Loucy (cell line): ENCODE data around the gene ECT2.
A peak's percentile ranks its signal among the peaks of the same experiment; 100 is the strongest.

Source experiments
- H2AFZ ChIP-seq: fragments of 200-600 bp; sonication (generic); 2 replicates; pipeline ENCODE4 v1.6.0; 2016; ENCODE audit warnings: antibody characterized with exemption, mild to moderate bottlenecking, low read length, moderate library complexity
- H3F3A ChIP-seq: fragments of 200-600 bp; 2 replicates; pipeline ENCODE4 v1.6.0; 2016; ENCODE audit warnings: antibody characterized with exemption, low read depth, mild to moderate bottlenecking
- H3K27me3 ChIP-seq: fragments of 200-600 bp; sonication (generic); 2 replicates; pipeline ENCODE4 v1.6.1; 2014; ENCODE audit warnings: low read length, mild to moderate bottlenecking; ENCODE audit not compliant: insufficient read depth, poor library complexity, severe bottlenecking
- H3K36me3 ChIP-seq: fragments of 200-600 bp; sonication (generic); 2 replicates; pipeline ENCODE4 v1.6.1; 2016; ENCODE audit warnings: low read length; ENCODE audit not compliant: insufficient read depth
- H3K4me1 ChIP-seq: fragments of 200-600 bp; sonication (generic); 2 replicates; pipeline ENCODE4 v1.5.1; 2014; ENCODE audit warnings: low read length, mild to moderate bottlenecking; ENCODE audit not compliant: insufficient read depth, poor library complexity, severe bottlenecking
- H3K4me2 ChIP-seq: fragments of 200-600 bp; sonication (generic); 2 replicates; pipeline ENCODE4 v1.6.0; 2014; ENCODE audit warnings: antibody characterized with exemption, low read length, low read depth, mild to moderate bottlenecking; ENCODE audit not compliant: poor library complexity, severe bottlenecking
- H3K4me3 ChIP-seq: fragments of 200-600 bp; sonication (generic); 2 replicates; pipeline ENCODE4 v1.5.1; 2014; ENCODE audit warnings: low read length, mild to moderate bottlenecking, mixed read lengths; ENCODE audit not compliant: poor library complexity, severe bottlenecking
- H3K79me2 ChIP-seq: fragments of 200-600 bp; sonication (generic); 2 replicates; pipeline ENCODE4 v1.6.1; 2014; ENCODE audit warnings: low read length; ENCODE audit not compliant: insufficient read depth
- H3K9ac ChIP-seq: fragments of 200-600 bp; sonication (generic); 2 replicates; pipeline ENCODE4 v1.6.0; 2014; ENCODE audit warnings: mild to moderate bottlenecking, low read depth, low read length, moderate library complexity; ENCODE audit not compliant: poor library complexity, severe bottlenecking
- H3K9me2 ChIP-seq: fragments of 200-600 bp; sonication (generic); replicated peaks from 2 replicates; pipeline ENCODE4 v1.6.1; 2016; ENCODE audit warnings: low read depth, low read length, mixed read lengths
- H3K9me3 ChIP-seq: fragments of 200-600 bp; sonication (generic); 2 replicates; pipeline ENCODE4 v1.6.1; 2014; ENCODE audit warnings: mild to moderate bottlenecking, antibody characterized with exemption, low read length, low read depth; ENCODE audit not compliant: insufficient read depth
- H4K20me1 ChIP-seq: fragments of 200-600 bp; sonication (generic); 2 replicates; pipeline ENCODE4 v1.6.0; 2014; ENCODE audit warnings: antibody characterized with exemption, low read length, mild to moderate bottlenecking; ENCODE audit not compliant: insufficient read depth, poor library complexity, severe bottlenecking
- CTCF ChIP-seq: fragments of 200-600 bp; sonication (generic); conservative IDR thresholded peaks from 2 replicates; pipeline ENCODE4 v1.5.1; 2014; ENCODE audit warnings: mild to moderate bottlenecking, antibody characterized with exemption, low read length
- EZH2phosphoT487 ChIP-seq: fragments of 200-600 bp; IDR thresholded peaks from 2 replicates; pipeline ENCODE4 v1.6.1; 2018; ENCODE audit warnings: antibody characterized with exemption, mild to moderate bottlenecking, moderate library complexity, borderline replicate concordance

ECT2 gene

GRCh38 chr3:172750368-172751174, at the start of gene ECT2:
Gene ECT2, plus strand, starts transcription at chr3:172750726. Its CDS starts 3,805 bp downstream, at chr3:172754531.
- Histone ChIP-seq H3K36me3 (peaks cover 4% of the 10 kb centered on the region; the same call in 1 of the 2 replicates), H3K9ac (peak within 1 kb of the TSS; percentile 97), H3K27me3 (no peaks in the 10 kb centered on the region), H3K9me3 (no peaks in the 10 kb centered on the region), H3K4me3 (peak within 1 kb of the TSS; percentile 77), H4K20me1 (peaks cover 29% of the 10 kb centered on the region), H3K9me2 (no peaks in the 10 kb centered on the region), H2AFZ (peak within 1 kb of the TSS; percentile 79), H3F3A (no peaks in the 10 kb centered on the region), H3K4me1 (peaks cover 28% of the 10 kb centered on the region), H3K4me2 (peak within 1 kb of the TSS; percentile 75), H3K79me2 (peaks cover 49% of the 10 kb centered on the region)
- TF ChIP-seq EZH2phosphoT487: no peak
- TF ChIP-seq CTCF: peak; percentile 67

- H3K4me1 ChIP-seq: peaks cover 4% of the 10 kb centered on the region
Observed at GRCh38 chr3:172700936-172701455, 49.5 kb upstream of the ECT2 start.

GRCh38 chr3:172701751-172702150, 48.8 kb upstream of the ECT2 start:
- Histone ChIP-seq H3K36me3 (no peaks in the 10 kb centered on the region), H2AFZ (no peak overlapping the region), H3K9me3 (no peaks in the 10 kb centered on the region), H3K79me2 (peaks cover 3% of the 10 kb centered on the region; the same call in 1 of the 2 replicates), H3K4me1 (peaks cover 4% of the 10 kb centered on the region), H4K20me1 (no peaks in the 10 kb centered on the region), H3F3A (no peaks in the 10 kb centered on the region), H3K9ac (no peak overlapping the region), H3K9me2 (no peaks in the 10 kb centered on the region), H3K4me3 (no peak overlapping the region), H3K27me3 (no peaks in the 10 kb centered on the region), H3K4me2 (no peak overlapping the region)
- TF ChIP-seq CTCF: no peak

More at GRCh38 chr3:172700936-172701455, 49.5 kb upstream of the ECT2 start:
- Histone ChIP-seq H2AFZ (no peak overlapping the region), H3K79me2 (no peaks in the 10 kb centered on the region), H4K20me1 (no peaks in the 10 kb centered on the region), H3K4me2 (no peak overlapping the region), H3K9ac (no peak overlapping the region), H3F3A (no peaks in the 10 kb centered on the region), H3K27me3 (no peaks in the 10 kb centered on the region), H3K4me3 (no peak overlapping the region), H3K36me3 (no peaks in the 10 kb centered on the region), H3K9me2 (no peaks in the 10 kb centered on the region), H3K9me3 (no peaks in the 10 kb centered on the region)
- TF ChIP-seq CTCF (no peak), EZH2phosphoT487 (no peak)
